Measurements from ENCODE around the gene CD248. TPM values are rescaled to one million over a fixed set of nuclear protein-coding genes. Genes with fewer than 3 reads are reported as not detected.
A peak's percentile ranks its signal among the peaks of the same experiment; 100 is the strongest.

The CD248 gene
- total RNA-seq, 1 donor from 2014 or later = 10.0 TPM

- no peaks in the 10 kb centered on the region for H3K9me3 ChIP-seq
- no peak overlapping the region for H3K27ac ChIP-seq
- ATAC-seq = no peak
- DNase-seq = no peak
- H3K27me3 ChIP-seq = no peaks in the 10 kb centered on the region
- intact Hi-C loops (cut with DNase I) = no loop called here
- peaks cover 40% of the 10 kb centered on the region for H3K4me1 ChIP-seq
- H3K4me3 ChIP-seq = no peak overlapping the region
- no peak for TF ChIP-seq CTCF (IDR thresholded peaks at IDR 0.05)
- peaks cover 18% of the 10 kb centered on the region for H3K36me3 ChIP-seq
These were observed 15.8 kb upstream of the CD248 start for GRCh38 chr11:66332371-66333219.

GRCh38 chr11:66331542-66332370 lies 14.9 kb upstream of the CD248 start:
- TF ChIP-seq CTCF (IDR thresholded peaks at IDR 0.05) = no peak
- ATAC-seq (no peak), DNase-seq (no peak)
- no peaks in the 10 kb centered on the region for H3K9me3 ChIP-seq
- H3K27me3 ChIP-seq = no peaks in the 10 kb centered on the region
- H3K27ac ChIP-seq = no peak overlapping the region
- H3K4me3 ChIP-seq = no peak overlapping the region
- H3K4me1 ChIP-seq = peaks cover 44% of the 10 kb centered on the region
- peaks cover 18% of the 10 kb centered on the region for H3K36me3 ChIP-seq
- intact Hi-C loops (cut with DNase I) = no loop called here

GRCh38 chr11:66330931-66331330 lies 14.1 kb upstream of the CD248 start:
- Histone ChIP-seq H3K9me3 (no peaks in the 10 kb centered on the region), H3K4me3 (no peak overlapping the region), H3K27ac (no peak overlapping the region), H3K4me1 (peaks cover 37% of the 10 kb centered on the region), H3K36me3 (peaks cover 18% of the 10 kb centered on the region), H3K27me3 (no peaks in the 10 kb centered on the region)
- intact Hi-C loops (cut with DNase I) = no loop called here
- TF ChIP-seq CTCF (IDR thresholded peaks at IDR 0.05) = no peak
- DNase-seq (no peak), ATAC-seq (no peak)

GRCh38 chr11:66329165-66329673 lies 12.4 kb upstream of the CD248 start:
- TF ChIP-seq CTCF (IDR thresholded peaks at IDR 0.05) = no peak
- peaks cover 18% of the 10 kb centered on the region for H3K36me3 ChIP-seq
- peaks cover 21% of the 10 kb centered on the region for H3K4me1 ChIP-seq
- ATAC-seq = no peak
- H3K27me3 ChIP-seq = no peaks in the 10 kb centered on the region
- H3K27ac ChIP-seq = no peak overlapping the region
- intact Hi-C loops (cut with DNase I) = no loop called here
- no peaks in the 10 kb centered on the region for H3K9me3 ChIP-seq
- H3K4me3 ChIP-seq = no peak overlapping the region
- DNase-seq = no peak

- Histone ChIP-seq H3K9me3 (no peaks in the 10 kb centered on the region), H3K27me3 (no peaks in the 10 kb centered on the region), H3K4me3 (no peak overlapping the region), H3K4me1 (peaks cover 21% of the 10 kb centered on the region), H3K27ac (no peak overlapping the region), H3K36me3 (peaks cover 15% of the 10 kb centered on the region)
- TF ChIP-seq CTCF (IDR thresholded peaks at IDR 0.05) = peak; percentile 97
- DNase-seq (peak; percentile 86), ATAC-seq (peak; percentile 91)
- intact Hi-C loops (cut with DNase I) = no loop called here
These were observed 11.7 kb upstream of the CD248 start for GRCh38 chr11:66328302-66329144.
